ENCODE measurements around the gene SAMD5.
"Not testable (repeated sequence)": the region's sequence is repeated elsewhere in the genome, so short reads cannot be mapped to it uniquely, and the experiment has no call there.

The SAMD5 gene

DNA sequence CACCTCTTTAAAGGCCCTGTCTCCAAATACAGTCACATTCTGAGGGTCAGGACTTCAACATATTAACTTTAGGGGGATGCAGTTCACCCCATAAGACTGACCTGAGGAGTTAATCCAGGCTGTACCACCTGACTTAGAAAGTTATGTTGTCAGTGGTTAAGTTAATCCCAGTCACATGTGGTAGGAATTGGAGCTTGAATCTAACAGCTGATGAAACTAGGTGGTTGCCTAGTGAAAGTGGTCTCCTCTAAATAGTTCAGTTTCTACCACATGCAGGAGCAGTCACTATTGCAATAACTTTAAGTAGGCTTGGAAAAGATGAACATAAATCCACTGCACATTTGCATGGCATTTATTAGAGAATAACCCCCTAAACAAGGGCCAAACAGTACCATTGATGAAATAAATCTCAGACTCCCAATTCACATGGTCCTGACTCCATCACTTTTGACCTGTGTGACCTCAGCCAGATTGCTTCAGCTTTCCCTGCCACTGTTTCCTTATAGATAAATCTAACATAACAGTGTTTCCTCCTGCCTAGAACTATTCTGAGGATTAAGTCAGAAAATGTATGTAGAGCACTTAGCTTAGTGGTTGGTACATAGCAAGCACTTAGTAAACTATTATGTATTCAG, 20.1 kb downstream of the SAMD5 start:
- no peak for DNase-seq (ENCODE audit: low spot score)

DNA sequence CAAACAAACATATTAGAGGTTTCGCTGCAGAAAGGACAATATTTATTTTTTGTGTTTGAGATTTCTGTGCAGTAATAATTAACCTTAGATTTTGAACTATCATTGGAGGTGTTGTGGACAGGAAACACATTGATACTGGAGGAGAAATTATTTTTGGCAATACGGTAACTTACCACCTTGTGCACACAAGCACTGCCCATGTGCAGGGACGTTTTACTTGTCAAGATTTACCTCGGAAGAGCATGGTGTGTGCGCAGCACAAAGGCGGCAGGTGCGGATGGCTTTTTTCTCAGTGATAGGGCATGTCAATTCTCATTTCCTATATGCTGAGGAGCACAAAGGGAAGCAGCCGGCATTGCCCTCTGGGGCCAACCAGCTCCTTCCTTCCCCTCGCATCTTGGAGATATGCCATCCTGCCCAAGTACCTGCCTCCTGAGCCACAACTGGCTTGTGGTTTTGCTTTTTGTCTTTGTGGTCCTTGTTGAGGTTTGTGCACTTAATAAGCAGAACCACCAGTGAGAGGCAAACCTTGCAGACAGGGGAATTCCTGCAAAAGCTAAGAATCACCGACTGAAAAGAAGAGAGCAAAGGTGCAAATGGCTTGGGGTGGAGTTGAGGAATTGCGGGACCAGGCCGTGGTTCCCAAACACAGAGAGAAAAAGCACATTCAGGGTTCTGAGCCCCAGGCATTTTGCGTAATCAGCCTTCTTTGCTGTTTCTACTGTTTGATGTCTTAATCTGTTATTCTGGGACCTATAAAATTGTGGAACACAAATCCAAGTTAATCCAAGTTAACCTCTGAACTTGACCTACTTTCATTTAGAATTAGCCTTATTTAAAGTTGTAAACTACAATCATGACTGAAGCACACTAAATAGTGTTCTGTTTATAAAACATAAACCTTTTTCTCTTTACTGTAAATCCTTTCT, 21.9 kb downstream of the SAMD5 start:
- DNase-seq (ENCODE audit: low spot score): no peak

DNA sequence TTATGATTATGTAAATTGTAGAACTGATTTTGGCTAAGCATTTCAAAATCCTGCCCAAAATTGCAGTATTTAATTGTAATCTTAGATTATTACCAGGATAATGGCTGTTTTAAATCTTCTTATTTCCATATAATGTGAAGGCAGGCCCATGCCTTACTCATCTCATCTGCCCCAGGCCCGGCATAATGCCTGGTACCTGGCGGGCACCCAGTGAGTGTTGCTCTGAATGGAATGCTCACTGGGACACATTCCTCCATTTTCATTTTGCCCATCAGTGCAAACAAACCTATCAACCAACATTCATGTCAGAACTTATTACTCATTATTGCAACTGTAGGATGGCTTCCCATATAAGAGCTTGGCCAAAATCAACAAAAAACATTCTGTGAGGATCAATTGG, 22.8 kb downstream of the SAMD5 start:
- DNase-seq (ENCODE audit: low spot score): no peak

DNA sequence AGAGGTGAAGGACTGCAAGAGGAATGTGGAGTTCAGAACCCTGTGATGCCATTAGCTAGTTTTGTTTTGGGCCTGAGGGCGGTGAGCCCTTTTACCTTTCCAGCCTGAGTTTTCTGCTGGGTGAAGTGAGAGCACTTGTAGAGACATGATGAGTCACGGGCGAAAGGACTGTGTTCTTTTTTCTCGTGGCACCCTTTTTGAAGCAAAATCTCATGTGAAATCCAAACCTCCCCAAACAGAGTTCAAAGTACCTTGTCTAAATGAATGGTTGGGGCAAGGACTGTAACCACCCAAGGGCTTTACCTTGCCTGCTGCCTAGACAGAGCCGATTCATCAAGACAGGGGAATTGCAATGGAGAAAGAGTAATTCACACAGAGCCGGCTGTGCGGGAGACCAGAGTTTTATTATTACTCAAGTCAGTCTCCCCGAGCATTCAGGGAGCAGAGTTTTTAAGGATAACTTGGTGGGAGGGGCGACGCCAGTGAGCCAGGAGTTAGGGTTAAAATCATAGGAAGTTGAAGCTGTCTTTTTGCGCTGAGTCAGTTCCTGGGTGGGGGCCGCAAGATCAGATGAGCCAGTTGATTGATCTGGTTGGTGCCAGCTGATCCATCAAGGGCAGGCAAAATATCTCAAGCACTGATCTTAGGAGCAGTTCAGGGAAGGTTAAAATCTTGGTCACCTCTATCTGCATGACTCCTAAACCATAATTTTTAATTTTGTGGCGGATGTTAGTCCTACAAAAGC, 25.8 kb downstream of the SAMD5 start:
- no peak for DNase-seq (ENCODE audit: low spot score)

DNA sequence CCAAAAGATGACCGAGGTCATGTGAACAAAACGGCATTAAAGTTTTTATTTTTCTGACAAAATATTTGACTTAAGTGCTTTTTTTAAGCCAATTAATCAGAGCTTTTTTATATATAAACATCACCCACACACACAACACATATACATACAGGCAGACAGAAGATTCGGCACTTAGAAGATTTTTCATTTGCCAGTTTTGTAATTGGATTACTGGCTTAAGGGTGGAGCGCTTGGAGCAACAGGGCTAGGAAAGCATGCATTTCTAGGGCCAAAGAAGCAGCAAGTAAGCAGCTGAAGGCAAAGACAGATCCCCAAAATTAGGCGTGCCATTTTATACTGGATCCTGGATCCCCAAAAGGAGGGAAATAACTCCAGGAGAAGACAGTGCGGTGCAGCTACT, 30.3 kb downstream of the SAMD5 start:
- DNase-seq (ENCODE audit: low spot score): no peak

DNA sequence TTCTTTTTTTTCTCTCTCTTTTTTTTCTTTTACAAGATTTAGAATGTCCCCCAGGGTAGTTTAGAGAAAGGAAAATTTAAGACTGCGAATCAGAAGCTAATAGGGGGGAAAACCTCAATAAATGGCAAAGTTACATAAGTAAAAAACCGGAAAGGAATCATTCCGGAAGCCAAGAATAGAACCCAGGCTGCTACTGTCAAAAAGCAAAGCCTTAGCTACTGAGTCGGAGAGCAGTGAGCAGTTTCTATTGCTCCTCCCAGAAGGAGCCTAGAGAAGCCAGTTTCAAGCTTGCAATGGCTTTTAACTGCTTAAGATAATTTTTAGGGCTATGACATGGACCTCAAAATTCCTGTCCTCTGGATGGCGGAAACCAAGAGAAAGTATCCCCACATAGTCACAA, 31.6 kb downstream of the SAMD5 start:
- DNase-seq (ENCODE audit: low spot score): peak; percentile 40

DNA sequence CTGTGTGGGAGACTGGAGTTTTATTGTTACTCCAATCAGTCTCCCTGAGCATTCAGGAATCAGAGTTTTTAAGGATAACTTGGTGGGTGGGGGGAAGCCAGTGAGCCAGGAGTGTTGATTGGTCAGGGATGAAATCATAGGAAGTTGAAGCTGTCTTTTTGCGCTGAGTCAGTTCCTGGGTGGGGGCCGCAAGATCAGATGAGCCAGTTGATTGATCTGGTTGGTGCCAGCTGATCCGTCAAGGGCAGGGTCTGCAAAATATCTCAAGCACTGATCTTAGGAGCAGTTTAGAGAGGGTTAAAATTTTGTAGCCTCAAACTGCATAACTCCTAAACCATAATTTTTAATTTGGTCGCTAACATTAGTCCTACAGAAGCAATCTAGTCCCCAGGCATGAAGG, 33.9 kb downstream of the SAMD5 start:
- DNase-seq (ENCODE audit: low spot score): not testable (repeated sequence)

DNA sequence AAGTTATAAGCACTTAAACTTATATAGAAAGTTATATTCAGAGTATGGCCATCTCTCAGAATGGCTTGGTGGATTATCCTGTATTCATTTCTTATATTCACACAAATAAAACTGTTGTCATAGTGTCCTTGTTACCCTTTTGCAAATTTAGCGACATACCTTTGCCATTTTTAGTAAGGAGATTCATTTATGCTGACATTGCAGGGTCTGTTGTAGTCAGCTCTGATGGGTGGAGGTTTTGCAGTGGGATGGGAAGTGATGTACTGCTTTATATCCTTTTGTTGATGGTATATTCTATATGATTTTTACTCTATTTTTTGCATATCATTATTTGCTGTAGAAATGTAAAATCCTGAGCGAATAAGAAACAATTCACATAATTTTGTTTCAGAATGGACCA, 35.9 kb downstream of the SAMD5 start:
- DNase-seq (ENCODE audit: low spot score): no peak

DNA sequence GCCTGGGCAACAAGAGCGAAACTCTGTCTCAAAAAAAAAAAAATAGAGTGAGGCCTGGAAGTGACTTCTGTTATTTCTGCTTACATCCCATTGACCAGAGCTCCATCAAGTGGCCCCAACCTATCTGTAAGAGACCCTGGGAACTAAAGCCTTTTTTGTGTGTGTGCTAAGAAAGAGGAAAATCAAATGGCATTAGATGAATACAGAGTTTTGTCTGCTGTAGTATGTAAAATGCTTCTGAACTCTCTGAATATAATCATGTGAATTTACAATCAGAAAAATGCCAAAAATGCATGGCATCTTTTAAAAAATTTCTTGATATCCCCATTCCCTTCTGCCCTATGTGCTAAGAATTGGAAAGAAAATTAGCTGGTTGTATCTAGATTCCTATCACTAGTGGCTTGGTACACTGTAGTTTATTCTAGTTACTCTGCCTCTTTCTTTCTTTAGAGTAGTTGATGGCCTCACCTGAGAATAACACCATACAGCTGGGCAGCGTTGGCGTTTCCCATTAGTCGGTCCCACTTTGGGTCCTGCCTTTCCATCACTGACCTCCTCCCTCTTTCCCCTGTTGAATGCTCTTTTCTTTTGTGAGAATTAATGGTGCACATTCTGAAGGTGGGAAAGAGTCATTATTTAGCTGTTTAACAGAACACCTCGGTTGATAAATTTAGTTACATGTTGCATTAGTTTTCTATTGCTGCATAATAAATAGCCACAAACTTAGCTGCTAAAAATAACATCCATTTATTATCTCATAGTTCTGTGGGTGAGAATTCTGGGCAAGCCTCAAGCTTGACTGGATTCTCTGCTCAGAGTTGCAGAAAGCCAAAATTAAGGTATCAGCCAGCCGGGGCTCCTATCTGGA, 38.2 kb downstream of the SAMD5 start:
- DNase-seq (ENCODE audit: low spot score): no peak

DNA sequence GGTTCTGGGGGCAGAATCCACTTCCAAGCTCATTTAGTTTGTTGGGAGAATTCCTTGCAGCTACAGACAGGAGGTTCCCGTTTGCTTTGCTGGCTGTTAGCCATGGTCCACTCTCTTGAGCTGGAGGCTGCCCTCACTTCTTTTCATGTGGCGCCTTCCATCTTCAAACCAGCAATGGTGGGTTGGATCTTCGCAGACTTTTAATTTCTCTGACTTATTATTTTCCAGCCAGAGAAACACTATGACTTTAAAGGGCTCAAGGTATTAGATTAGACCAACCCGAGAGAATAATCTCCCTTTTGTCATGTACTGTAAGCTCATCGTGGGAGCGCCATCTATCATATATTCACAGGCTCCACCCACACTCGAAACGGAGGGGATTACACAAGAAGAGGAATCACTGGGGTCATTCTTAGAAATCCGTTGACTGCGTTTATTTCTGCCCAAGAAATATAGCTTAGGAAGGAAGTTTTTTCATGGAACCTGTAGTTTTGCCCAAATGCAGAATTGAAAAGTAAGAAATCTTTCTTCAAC, 38.9 kb downstream of the SAMD5 start:
- peak; percentile 27 for DNase-seq (ENCODE audit: low spot score)

DNA sequence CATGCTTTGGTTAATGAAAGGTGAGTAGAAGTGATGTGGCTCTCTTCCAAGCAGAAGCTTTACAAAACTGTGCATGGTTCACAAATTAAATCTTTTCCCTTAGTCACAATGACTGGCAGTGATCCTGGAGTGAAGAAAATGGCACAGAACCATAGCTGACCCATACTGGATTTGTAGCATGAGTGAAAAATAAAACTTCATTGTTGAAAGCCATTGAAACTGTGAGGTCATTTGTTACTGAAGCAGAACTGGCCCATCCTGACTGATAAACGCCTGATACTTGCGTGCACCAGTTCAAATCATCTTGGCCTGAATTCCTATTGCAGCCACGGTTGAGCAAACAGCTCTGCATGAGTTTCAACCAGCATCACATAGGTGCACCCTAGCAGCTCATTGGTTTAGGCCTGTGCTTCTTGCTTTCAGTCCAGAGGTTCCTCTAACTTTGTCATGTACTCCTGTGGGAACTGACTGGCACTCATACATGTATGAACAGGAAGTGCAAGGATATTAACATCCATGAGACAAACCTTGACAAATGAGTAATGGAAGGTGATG, 40.5 kb downstream of the SAMD5 start:
- no peak for DNase-seq (ENCODE audit: low spot score)

DNA sequence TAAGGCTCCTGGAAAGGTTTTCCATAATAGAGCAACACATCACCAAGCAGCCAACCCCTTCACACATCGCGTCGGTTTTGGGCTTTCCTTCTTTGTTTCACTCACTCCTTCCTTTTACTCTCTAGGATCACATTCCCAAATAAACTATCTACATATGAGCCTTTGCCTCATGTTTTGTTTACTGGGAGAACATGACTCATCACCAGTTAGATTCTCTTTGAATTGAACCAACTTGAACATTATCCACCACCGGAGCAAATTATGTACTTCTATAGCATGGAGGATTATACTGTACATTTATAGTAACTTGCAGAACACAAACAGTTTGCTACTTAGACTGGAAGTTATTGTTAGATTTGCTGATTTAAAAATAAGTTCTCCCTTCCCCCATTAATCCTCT, 41.0 kb downstream of the SAMD5 start:
- no peak for DNase-seq (ENCODE audit: low spot score)

DNA sequence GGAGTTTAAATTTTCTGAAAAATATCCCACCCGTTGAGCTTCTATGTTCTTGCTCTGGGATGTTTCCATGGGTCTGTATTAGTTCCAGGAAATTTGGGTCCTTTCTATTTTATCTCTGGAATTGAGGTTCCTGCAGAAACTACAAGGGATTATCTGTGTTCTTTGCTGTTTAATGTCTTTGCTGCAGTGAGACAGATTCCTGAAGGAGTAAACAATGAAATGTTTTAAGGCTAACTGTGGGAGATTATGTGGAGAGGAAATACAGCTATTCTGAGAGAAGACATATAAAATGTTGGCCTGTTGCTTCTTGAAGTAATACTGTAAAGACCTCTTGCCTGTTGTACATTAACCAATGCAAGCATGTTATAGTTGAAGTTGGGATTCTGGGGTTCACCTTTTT, 43.5 kb downstream of the SAMD5 start:
- no peak for DNase-seq (ENCODE audit: low spot score)

DNA sequence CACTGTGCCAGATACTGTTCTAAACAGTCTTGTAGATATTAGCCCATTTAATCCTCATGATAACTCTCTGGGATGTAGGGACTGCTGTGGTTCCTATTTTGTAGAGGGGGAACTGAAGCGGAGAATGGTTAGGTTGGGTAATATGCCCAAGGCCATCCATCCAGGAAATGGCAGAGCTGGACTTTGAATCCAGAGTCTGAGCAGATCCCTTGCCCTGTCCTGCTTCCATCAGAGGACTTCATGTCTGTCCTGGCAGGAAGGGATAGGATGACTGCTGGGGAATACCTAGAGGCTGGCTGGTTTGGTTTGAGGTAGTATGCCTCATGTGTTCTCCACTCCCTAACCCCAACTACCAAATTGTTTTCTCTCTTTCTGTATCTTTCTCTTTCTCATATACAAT, 44.6 kb downstream of the SAMD5 start:
- no peak for DNase-seq (ENCODE audit: low spot score)

DNA sequence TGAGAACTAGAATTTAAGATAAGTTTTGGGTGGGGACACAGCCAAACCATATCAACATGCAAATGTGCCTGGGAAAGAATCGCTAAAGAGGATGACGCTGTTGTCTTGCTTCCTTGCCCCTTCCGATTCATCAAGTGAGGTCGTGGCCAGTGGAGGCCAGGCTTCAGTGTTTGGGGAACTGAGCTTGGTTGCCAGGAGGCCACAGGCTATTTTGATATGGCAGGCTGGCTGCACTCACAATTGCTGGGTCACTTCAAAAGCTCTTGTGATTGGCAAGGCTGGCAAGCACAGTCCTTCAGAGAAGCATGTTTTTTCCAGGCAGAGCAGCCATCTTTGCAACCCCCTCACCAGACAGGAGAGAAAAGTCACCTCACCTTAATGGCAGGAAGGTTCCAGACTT, 45.8 kb downstream of the SAMD5 start:
- DNase-seq (ENCODE audit: low spot score): no peak

DNA sequence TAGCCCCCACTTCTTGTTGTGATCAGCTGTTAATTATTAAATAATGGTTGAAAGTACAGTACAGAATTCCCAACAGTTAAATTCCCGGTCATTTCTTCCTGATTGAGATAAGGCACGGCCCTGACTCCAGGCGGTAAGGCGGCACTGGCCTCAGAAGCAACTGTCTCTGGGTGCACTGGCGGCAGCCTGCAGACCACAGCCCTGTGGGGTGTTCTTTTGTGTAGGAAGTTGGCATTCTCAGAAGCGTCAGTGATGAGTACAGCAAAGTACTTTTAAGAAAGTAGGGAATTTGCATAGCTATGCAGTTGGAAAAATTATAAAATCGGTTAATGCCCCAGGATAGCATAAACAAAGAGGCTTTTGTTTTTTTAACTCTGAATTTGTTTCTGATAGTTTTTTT, 50.5 kb downstream of the SAMD5 start:
- no peak for DNase-seq (ENCODE audit: low spot score)

DNA sequence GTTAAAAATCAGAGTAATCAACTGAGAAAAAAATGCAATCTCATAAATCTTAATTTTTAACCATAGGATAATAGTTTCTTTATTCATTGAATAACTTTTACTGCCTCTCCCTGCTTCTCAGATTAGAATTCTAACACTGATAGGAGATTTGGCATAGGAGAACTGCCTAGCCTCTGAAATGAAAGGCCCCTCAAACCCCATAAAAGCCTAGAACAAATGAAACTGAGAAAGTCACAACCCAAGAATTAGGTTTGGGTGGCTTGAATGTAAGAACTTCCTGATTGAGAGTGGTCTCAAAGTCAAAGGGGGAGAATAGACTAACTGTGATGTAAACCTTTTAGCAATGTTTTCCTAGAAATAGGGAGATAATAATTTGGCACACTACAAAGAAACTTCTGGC, 52.2 kb downstream of the SAMD5 start:
- no peak for DNase-seq (ENCODE audit: low spot score)

DNA sequence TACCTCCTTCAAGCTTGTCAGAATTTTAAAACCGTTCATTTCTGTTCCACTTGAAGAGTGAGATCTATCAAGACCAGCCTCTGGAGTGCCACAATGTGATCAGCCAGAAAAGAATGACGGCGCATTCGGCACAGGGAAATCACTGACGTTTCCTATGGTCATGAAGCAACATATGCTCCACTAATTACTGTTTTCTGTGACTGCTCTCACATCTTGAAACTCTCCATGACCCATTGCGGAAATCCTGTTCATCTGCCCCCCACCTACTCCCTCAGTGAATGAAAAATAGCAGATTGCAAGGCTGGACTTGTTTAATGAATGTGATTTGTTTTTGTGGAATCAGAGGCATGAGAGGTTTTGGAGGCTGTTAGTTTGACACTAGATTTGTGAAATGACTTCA, 53.2 kb downstream of the SAMD5 start:
- DNase-seq (ENCODE audit: low spot score): no peak

DNA sequence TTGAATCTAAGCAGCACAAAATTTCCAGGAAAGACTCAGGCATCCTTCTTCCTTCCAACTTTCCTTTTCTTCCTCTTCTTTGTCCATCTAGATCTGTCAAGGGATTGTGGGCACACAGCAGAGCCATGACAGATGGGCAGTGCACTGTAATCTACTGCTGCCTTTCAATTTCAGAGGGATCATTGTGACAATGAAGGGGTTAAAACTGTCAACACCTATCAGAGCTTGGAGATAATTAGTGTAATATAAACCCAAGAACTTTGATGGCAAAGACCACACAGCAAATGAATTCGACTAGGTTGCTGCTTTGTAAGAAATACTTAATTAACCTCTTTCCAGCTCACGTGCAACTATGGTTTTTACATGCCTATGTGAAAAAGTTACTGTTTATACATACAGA, 55.0 kb downstream of the SAMD5 start:
- no peak for DNase-seq (ENCODE audit: low spot score)

DNA sequence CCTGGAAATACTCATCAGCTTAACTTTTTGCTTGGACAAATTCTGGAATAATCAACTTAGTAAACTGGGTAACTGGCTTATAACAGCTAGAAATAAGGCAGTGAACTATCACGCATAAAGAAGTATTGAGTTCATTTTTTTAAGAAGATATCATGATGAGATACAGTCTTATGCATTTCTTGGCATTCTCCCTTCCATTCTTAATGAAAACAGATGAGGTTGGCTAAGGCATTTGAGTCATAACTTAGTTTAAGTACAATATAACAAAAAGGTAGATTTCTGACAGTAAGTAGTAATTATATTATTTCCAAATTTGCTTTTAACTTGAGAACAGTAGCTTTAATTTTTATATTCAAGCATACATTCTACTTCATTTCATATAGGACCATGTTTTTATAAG, 56.1 kb downstream of the SAMD5 start:
- DNase-seq (ENCODE audit: low spot score): no peak

DNA sequence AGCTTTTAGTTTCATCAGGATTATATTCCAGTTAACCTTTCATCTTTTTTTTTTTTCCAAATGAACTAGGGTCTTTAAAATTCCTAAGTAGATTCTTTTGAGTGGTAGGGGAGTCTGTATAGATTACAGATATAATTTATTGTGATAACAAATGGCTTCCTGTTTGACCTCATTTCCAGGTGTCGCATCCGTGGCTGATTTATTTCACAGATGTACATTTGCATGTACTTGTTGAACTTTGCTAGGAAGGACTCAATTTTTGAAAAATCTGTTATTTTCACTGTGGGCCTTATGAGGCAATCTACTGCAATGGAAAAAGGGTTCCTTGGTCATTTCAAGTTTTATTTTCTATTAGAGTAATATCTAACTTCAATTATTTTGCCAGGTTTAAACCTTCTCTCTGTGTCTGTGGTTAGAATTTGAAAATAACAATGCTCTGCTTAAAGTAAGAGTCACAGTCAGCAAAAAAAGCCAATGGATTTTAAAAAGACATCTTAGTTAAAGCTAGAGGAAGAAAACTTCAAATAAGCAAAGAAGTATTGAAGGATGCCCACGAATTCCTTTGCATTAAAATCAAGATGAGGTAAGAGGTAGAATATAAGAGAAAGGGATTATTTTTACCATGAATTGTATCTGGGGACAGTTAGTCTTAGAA, 57.9 kb downstream of the SAMD5 start:
- DNase-seq (ENCODE audit: low spot score): no peak
